Heart right ventricle (tissue), 16 donors: ENCODE data around the gene ROPN1L. TPM values are rescaled to one million over a fixed set of nuclear protein-coding genes. Genes with fewer than 3 reads are reported as not detected.

Source experiments
- ATAC-seq, 8 donors: fragments of 200-7000 bp; cut with Tn5 transposase; one replicate each; pipeline ENCODE4 v1.9.1; 2020; ENCODE audit warnings: mild to moderate bottlenecking in 8 of 8, moderate library complexity in 8 of 8, moderate number of reproducible peaks in 1 of 8
- DNase-seq, 2 donors: peaks; one replicate each; pipeline ENCODE4 v3.0.0-alpha.2; 2020
- H3K27ac ChIP-seq, 10 donors: fragments of 200-600 bp; sonication (generic) in 2 of 10; one replicate each; pipeline versions ENCODE4 v1.5.0 to v1.8.0; 2020 to 2022; ENCODE audit warnings: mild to moderate bottlenecking in 3 of 10
- H3K27me3 ChIP-seq, 7 donors: fragments of 200-600 bp; one replicate each; pipeline ENCODE4 v1.8.0; 2021 to 2022; ENCODE audit warnings: mild to moderate bottlenecking in 2 of 7
- H3K36me3 ChIP-seq, 9 donors: fragments of 200-600 bp; sonication (generic) in 1 of 9; one replicate each; pipeline versions ENCODE4 v1.5.0 to v1.8.0; 2020 to 2022; ENCODE audit warnings: mild to moderate bottlenecking in 2 of 9
- H3K4me1 ChIP-seq, 9 donors: fragments of 200-600 bp; sonication (generic) in 1 of 9; one replicate each; pipeline versions ENCODE4 v1.5.0 to v1.8.0; 2020 to 2022; ENCODE audit warnings: mild to moderate bottlenecking in 4 of 9
- H3K4me3 ChIP-seq, 10 donors: fragments of 200-600 bp; sonication (generic) in 2 of 10; one replicate each; pipeline versions ENCODE4 v1.5.0 to v1.8.0; 2020 to 2022; ENCODE audit warnings: mild to moderate bottlenecking in 7 of 10, moderate library complexity in 2 of 10
- H3K9me3 ChIP-seq, 11 donors: fragments of 200-600 bp in 10 of 11; sonication (generic) in 2 of 11; one replicate each; pipeline versions ENCODE4 v1.5.0 to v1.8.0; 2013 to 2022; ENCODE audit warnings: mild to moderate bottlenecking in 2 of 11, control low read depth in 1 of 11, moderate library complexity in 1 of 11
- WGBS, 2 donors: extraction: QIAGEN DNeasy Blood & Tissue Kit; methylation state at CpG; one replicate each; pipeline ENCODE4 v1.1.7; 2013; ENCODE audit warnings: inconsistent platforms in 1 of 2; 5-methylcytosine and 5-hydroxymethylcytosine counted together
- intact Hi-C, 10 donors: fragments of 100-400 bp; cut with DNase I; formaldehyde crosslinking; loops; one replicate each; pipeline versions ENCODE4 v1.11.1 to v1.14.2; 2022
- polyA plus RNA-seq, 2 donors: library from polyadenylated mRNA; stranded (reverse); fragments of 200-250 nt; gene quantifications; one replicate each; pipeline ENCODE4 v1.2.3, GENCODE V29; 2013
- total RNA-seq, 10 donors: library from RNA; stranded (reverse); fragmentation: NEBNext Ultra II Directional in 3 of 10; extraction: Animal tissue kit (Norgen Biotek cat#: 25700) in 3 of 10; gene quantifications; one replicate each; pipeline versions ENCODE4 v1.2.1 to v1.2.4, GENCODE V29; 2021 to 2023
- TF ChIP-seq, protein P1 (sequence below), 9 donors: fragments of 200-600 bp; sonication (generic) in 2 of 9; IDR thresholded peaks; one replicate each; pipeline versions ENCODE4 v1.5.0 to v1.8.0; 2021 to 2022; ENCODE audit warnings: antibody characterized with exemption in 9 of 9, mild to moderate bottlenecking in 5 of 9, moderate library complexity in 1 of 9
- donor health status: Arrhythmogenic right ventricular cardiomyopathy.
- donor health status: ischemic (EF 13 %, LVEDD 7.1; RV severe dilation, severe dysfunction).
- donor health status: healthy with polysubstance abuse.
- donor health status: DM: no; HTN: yes; CAD: no.
- donor health status: DM: no; HTN: no; CAD: no.
- donor health status: ischemic (EF 25% LVEDD 6.9; RV normal size, moderate dysfunction).
- donor health status: ischemic (EF 25% LVEDD 5.7; RV mildly dilated, moderate dysfunction).
- donor health status: healthy.
- donor health status: DM: yes; HTN: yes; CAD: no.
- donor health status: Ischemic cardiomyopathy.
- donor health status: ischemic (EF 35%, LVEDD 5.7; RV mildly dilated, moderate dysfunction).
- donor health status: nonischemic (EF 11% LVEDD 7.7; RV severe dilation, severe dysfunction).
- donor health status: DM: yes; HTN: yes; CAD: no.
- donor health status: PGD.
- donor health status: ischemic (EF 29% LVEDD 5.4; RV normal size, mild dysfunction).
- donor health status: nonischemic (EF 23%, LVEDD 6.1; RV moderate dilation, normal function).

The ROPN1L gene
- total and polyA plus RNA-seq, 12 donors, result 0.17 to 0.83 (median 0.31) TPM; not detected in 2

DNA sequence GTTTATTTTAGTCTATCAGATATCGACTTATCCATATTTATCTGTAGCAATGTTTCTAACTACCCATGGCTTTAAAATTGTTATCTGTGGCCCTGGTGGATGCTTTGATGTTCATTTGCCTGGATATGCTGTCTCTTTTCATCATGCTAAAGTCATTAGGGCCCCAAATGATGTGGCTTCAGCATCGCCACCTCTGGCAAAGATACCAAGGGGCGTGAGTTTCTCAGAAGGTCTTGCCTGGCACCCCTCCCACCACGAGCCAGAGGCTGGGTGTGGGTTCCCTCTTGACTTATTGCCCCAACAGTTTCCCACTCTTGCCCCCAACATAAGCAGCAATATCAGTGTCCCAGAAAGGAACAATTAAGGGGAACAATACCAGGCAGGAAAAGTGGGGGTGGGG is 5.4 kb downstream of the ROPN1L start:
- peaks cover 0 to 62% (median 20%) of the 10 kb centered on the region in 9 donors for H3K4me1 ChIP-seq
- no peaks in the 10 kb centered on the region for H3K27me3 ChIP-seq
- H3K36me3 ChIP-seq, result no peaks in the 10 kb centered on the region
- intact Hi-C loops, result no loop called here
- no peak for DNase-seq
- 94% methylated on average over 4 of the region's 4 CpGs for WGBS, 2 donors
- H3K4me3 ChIP-seq, result no peak overlapping the region
- TF ChIP-seq, protein P1, sequence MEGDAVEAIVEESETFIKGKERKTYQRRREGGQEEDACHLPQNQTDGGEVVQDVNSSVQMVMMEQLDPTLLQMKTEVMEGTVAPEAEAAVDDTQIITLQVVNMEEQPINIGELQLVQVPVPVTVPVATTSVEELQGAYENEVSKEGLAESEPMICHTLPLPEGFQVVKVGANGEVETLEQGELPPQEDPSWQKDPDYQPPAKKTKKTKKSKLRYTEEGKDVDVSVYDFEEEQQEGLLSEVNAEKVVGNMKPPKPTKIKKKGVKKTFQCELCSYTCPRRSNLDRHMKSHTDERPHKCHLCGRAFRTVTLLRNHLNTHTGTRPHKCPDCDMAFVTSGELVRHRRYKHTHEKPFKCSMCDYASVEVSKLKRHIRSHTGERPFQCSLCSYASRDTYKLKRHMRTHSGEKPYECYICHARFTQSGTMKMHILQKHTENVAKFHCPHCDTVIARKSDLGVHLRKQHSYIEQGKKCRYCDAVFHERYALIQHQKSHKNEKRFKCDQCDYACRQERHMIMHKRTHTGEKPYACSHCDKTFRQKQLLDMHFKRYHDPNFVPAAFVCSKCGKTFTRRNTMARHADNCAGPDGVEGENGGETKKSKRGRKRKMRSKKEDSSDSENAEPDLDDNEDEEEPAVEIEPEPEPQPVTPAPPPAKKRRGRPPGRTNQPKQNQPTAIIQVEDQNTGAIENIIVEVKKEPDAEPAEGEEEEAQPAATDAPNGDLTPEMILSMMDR (IDR thresholded peaks at IDR 0.05), result no peak
- H3K27ac ChIP-seq, result no peak overlapping the region
- no peak for ATAC-seq
- no peaks in the 10 kb centered on the region for H3K9me3 ChIP-seq

DNA sequence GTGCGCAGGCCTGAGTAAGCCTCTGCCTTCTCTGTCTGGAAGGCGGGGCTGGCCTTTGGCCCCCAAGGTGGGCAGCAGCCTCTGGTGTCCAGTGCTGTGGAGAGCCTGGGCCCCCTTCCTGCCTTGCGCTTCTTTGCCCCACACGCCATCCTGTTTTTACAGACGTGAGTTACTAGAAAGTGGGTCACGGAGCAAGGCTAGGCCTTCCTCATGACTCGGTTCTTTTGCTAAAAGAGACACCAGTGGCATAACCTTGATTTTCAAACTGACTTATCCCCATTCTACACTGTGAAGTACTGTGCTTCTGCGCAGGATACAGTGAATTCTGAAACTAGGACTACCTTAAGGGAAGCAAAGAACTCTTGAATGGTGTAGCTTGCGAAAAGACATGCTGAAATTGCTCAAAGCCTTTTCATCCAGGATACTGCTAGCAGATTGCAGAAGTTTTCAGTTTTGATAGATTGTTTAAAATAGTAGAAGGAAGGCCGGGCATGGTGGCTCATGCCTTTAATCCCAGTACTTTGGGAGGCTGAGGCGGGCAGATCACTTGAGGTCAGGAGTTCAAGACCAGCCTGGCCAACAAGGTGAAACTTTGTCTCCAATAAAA is 7.2 kb downstream of the ROPN1L start:
- H3K9me3 ChIP-seq, result no peaks in the 10 kb centered on the region
- WGBS, 2 donors, result 93 to 98% methylated on average over 11 of the region's 11 CpGs
- no peaks in the 10 kb centered on the region for H3K36me3 ChIP-seq
- TF ChIP-seq, protein P1 (IDR thresholded peaks at IDR 0.05), result no peak
- H3K27me3 ChIP-seq, result no peaks in the 10 kb centered on the region
- H3K27ac ChIP-seq, result no peak overlapping the region
- intact Hi-C loops, result no loop called here
- H3K4me3 ChIP-seq, result no peak overlapping the region
- peaks cover 0 to 50% (median 10%) of the 10 kb centered on the region in 9 donors for H3K4me1 ChIP-seq
- no peak for ATAC-seq
- DNase-seq, result no peak

- intact Hi-C loops, result loop anchor here in 3 of 10 donors (2.0 to 10.0 kb wide), 4 partner anchors 114 to 414 kb away; partner anchors contain the start of gene ANKRD33B (in 1 of the 3)
- no peak overlapping the region for H3K4me3 ChIP-seq
- DNase-seq (no peak), ATAC-seq (no peak)
- TF ChIP-seq, protein P1 (IDR thresholded peaks at IDR 0.05), result no peak
- H3K4me1 ChIP-seq, result peaks cover 0 to 30% (median 0%) of the 10 kb centered on the region in 9 donors
- no peaks in the 10 kb centered on the region for H3K36me3 ChIP-seq
- no peaks in the 10 kb centered on the region for H3K27me3 ChIP-seq
- no peak overlapping the region for H3K27ac ChIP-seq
- no peaks in the 10 kb centered on the region for H3K9me3 ChIP-seq
- 82 to 87% methylated on average over 9 of the region's 9 CpGs for WGBS, 2 donors
Measured at GRCh38 chr5:10451137-10451824, 9.6 kb downstream of the ROPN1L start.

DNA sequence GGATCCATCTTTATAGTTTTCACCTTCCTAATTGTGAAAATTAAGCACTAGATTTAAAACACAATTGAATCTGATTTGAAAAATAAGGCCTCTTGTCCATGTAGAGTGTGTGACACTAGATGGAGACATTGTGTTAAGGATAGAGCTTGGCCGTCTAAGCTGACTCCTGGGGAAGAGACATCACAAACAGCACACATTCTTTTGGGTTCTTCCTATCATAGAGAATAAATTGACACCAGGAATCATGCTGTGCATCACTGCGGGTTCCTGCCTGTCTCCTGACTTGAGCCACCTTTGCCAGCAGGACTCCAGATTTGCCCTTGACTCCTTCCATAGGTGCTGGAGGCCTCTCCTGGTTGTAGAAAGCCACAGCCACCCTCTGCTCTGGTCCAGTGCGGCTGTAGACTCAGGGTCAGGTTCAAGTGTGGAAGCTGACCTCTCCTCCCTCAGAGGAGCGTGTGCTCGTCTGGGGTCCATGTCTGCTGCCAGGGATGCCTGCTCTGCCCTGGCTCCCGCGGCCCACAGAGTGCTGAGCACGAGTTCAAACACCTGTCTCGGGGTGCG is 11.2 kb downstream of the ROPN1L start:
- TF ChIP-seq, protein P1 (IDR thresholded peaks at IDR 0.05), result peak; percentile 47 to 89 (median 77)
- no peaks in the 10 kb centered on the region for H3K27me3 ChIP-seq
- H3K9me3 ChIP-seq, result no peaks in the 10 kb centered on the region
- no peak overlapping the region for H3K27ac ChIP-seq
- no peak overlapping the region for H3K4me3 ChIP-seq
- H3K36me3 ChIP-seq, result no peaks in the 10 kb centered on the region
- peaks cover 8 to 39% (median 11%) of the 10 kb centered on the region in 9 donors for H3K4me1 ChIP-seq
- WGBS, 2 donors, result 65 to 66% methylated on average over 10 of the region's 10 CpGs
- ATAC-seq (peak; percentile 54 to 87 (median 80)), DNase-seq (peak in 1 of 2 donors; percentile 25)
- intact Hi-C loops, result loop anchor here in 7 of 10 donors (1.0 to 10.0 kb wide), 6 partner anchors 112 to 412 kb away; partner anchors contain the start of gene ANKRD33B (in 1 of the 7)
